OCI-LY7 (cell line): ENCODE results near the gene GRIK1.

Source experiments
- CTCF ChIP-seq: fragments of 200-600 bp; sonication (generic); conservative IDR thresholded peaks from 2 replicates; pipeline ENCODE4 v1.5.1; 2014; ENCODE audit warnings: mild to moderate bottlenecking, antibody characterized with exemption, low read length, moderate library complexity, mixed read lengths
- EZH2phosphoT487 ChIP-seq: fragments of 200-600 bp; sonication (generic); IDR thresholded peaks from 2 replicates; pipeline ENCODE4 v1.6.1; 2018; ENCODE audit warnings: low read depth, borderline replicate concordance, mild to moderate bottlenecking, mixed run types, antibody characterized with exemption, low read length, moderate library complexity, mixed read lengths

- TF ChIP-seq CTCF (no peak), EZH2phosphoT487 (no peak)
These were observed 290.4 kb downstream of the GRIK1 start for GRCh38 chr21:29649406-29649814.
